Measurements from ENCODE around the gene CWF19L1. TPM values are rescaled to one million over a fixed set of nuclear protein-coding genes. Genes with fewer than 3 reads are reported as not detected.

The CWF19L1 gene
- total and polyA plus RNA-seq, 2 of the 13 experiments (the other 11 are each of a cell fraction or from before 2014, with no cell fraction given) = 13.6 to 42.1 TPM

- in situ Hi-C loops (cut with HindIII; ENCODE audit: extremely low pct_ligation_motif_present, low pct_unique_long_range_greater_than_20kb) (no loop called here), intact Hi-C loops (cut with micrococcal nuclease; ENCODE audit: unreplicated experiment) (no loop called here)
- Histone ChIP-seq H4K20me1 (ENCODE audit: insufficient read depth, low read length) (no peaks in the 10 kb centered on the region), H3K79me2 (ENCODE audit: insufficient read depth, low read length) (no peaks in the 10 kb centered on the region), H3K9me3 (ENCODE audit: low read length) (no peaks in the 10 kb centered on the region), H3K4me1 (ENCODE audit: insufficient read depth, low read length) (no peaks in the 10 kb centered on the region), H3K4me2 (ENCODE audit: low read depth, low read length) (no peak overlapping the region), H3K27me3 (ENCODE audit: control insufficient read depth in 1 of 2, insufficient read depth in 2 of 2, low read length in 2 of 2) (no peaks in the 10 kb centered on the region), H3K27ac (ENCODE audit: extremely low read length, insufficient read depth, low read length) (no peak overlapping the region), H3K9ac (ENCODE audit: insufficient read depth, low read depth, low read length) (no peak overlapping the region), H3K36me3 (replicated peaks in 1 of 2; ENCODE audit: control insufficient read depth in 1 of 2, insufficient read depth in 2 of 2, low read length in 2 of 2) (peaks cover 14 to 68% of the 10 kb centered on the region in 2 experiments), H3K4me3 (replicated peaks in 1 of 3; ENCODE audit: insufficient read depth in 1 of 3, low read depth in 2 of 3, low read length in 3 of 3) (no peak overlapping the region), H2AFZ (ENCODE audit: low read length) (no peak overlapping the region)
- no peak for DNase-seq (ENCODE audit: low spot score)
- CTCF ChIA-PET (ENCODE audit: low intra/inter-chr PET ratio, low total read pairs) = no interaction called here
- no TSS peak for BruUV-seq (replicated peaks)
- TF ChIP-seq HHEX (CRISPR knock-in tag; IDR thresholded peaks at IDR 0.05) (no peak), MAFF (IDR thresholded peaks at IDR 0.05; ENCODE audit: low read depth, low read length) (no peak), PRPF4 (IDR thresholded peaks at IDR 0.05; ENCODE audit: low read depth, low read length, poor library complexity, severe bottlenecking) (no peak), SALL2 (CRISPR knock-in tag; IDR thresholded peaks at IDR 0.05) (no peak), ZNF225 (CRISPR knock-in tag; IDR thresholded peaks at IDR 0.05) (no peak), FOXP4 (CRISPR knock-in tag; IDR thresholded peaks at IDR 0.05) (no peak), ZNF678 (CRISPR knock-in tag; IDR thresholded peaks at IDR 0.05) (no peak), TAF15 (IDR thresholded peaks at IDR 0.05; ENCODE audit: low read depth, low read length, poor library complexity, severe bottlenecking) (no peak), ZNF577 (CRISPR knock-in tag; IDR thresholded peaks at IDR 0.05; ENCODE audit: borderline replicate concordance, low read depth) (no peak), ZBTB10 (CRISPR knock-in tag; IDR thresholded peaks at IDR 0.05; ENCODE audit: borderline replicate concordance) (no peak), SKI (IDR thresholded peaks at IDR 0.05; ENCODE audit: partially characterized antibody) (no peak), SP140L (CRISPR knock-in tag; IDR thresholded peaks at IDR 0.05; ENCODE audit: borderline replicate concordance) (no peak), CHCHD3 (CRISPR knock-in tag; IDR thresholded peaks at IDR 0.05) (no peak)
- WGBS (ENCODE audit: low lambda C conversion rate) = 97% methylated on average over 3 of the region's 3 CpGs
- FAIRE-seq = no peak
- POLR2A ChIA-PET = no interaction called here
- ATAC-seq = no peak
These were observed 27.6 kb downstream of the CWF19L1 start for GRCh38 chr10:100239851-100240250.

Measured in HepG2 (cell line).